GM19324 (cell line): ENCODE measurements around the gene NDUFB11.
"Not testable (repeated sequence)": the region's sequence is repeated elsewhere in the genome, so short reads cannot be mapped to it uniquely, and the experiment has no call there.

Experiments used
- ATAC-seq: cut with Tn5 transposase; IDR thresholded peaks from one replicate; pipeline ENCODE4 v1.9.1; 2021; ENCODE audit warnings: mild to moderate bottlenecking, moderate library complexity; ENCODE audit not compliant: unreplicated experiment, low FRiP score

NDUFB11 gene

DNA sequence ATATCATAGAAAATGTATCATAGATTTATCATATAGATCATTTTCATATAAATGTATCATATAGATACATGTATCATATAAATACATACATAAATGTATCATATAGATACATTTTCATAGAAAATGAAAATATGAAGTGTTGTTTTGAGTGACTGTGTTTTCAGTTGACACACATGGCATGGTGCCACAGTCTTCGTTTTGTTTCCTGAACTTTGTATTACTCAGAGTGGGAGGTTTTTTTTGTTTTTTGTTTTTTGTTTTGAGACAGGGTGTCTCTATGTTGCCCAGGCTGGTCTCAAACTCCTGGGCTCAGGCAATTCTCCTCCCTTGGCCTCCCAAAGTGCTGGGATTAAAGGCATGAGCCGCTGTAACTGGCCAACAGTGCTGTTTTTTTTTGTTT lies 4.4 kb upstream of the NDUFB11 start:
- ATAC-seq = no peak

- no peak for ATAC-seq
Observed at GRCh38 chrX:47146936-47147859, 2.7 kb upstream of the NDUFB11 start.

GRCh38 chrX:47146121-47146935 lies 1.8 kb upstream of the NDUFB11 start:
- ATAC-seq = no peak

DNA sequence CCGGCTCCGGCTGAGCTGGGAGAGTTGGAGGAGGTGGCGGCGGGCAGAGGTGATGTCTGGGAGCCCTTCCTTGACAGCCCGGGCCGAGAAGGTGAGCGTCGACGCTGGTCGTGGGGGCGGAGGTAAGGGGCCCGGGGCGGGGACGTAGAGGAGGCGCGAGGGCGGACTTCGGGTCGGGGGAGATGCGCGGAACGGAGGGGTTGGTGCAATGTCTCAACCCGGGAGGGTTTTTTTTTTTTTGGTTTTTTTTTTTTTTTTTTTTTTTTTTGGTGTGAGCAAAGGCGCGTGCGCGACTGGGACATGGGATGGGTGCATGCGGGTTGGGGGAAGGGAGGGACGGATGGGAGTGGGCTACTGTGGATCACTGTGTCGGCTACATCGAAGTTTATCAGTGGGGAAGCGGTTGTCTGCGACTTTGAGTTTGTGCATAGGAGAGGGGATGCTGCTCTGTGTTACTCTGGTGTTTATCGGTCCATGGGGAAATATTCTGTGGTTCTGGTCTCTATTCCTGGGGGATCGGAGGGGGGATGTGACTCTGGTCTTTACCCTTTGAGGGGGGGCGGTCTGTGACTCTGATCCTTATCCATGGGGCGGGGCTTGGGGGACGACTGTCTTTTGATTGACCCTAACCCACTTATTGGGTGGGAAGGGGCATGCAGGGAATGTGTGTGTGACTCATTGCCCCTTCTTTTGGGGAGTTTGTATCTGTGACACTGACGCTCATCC lies 1.1 kb upstream of the NDUFB11 start:
- peak; percentile 27 for ATAC-seq

DNA sequence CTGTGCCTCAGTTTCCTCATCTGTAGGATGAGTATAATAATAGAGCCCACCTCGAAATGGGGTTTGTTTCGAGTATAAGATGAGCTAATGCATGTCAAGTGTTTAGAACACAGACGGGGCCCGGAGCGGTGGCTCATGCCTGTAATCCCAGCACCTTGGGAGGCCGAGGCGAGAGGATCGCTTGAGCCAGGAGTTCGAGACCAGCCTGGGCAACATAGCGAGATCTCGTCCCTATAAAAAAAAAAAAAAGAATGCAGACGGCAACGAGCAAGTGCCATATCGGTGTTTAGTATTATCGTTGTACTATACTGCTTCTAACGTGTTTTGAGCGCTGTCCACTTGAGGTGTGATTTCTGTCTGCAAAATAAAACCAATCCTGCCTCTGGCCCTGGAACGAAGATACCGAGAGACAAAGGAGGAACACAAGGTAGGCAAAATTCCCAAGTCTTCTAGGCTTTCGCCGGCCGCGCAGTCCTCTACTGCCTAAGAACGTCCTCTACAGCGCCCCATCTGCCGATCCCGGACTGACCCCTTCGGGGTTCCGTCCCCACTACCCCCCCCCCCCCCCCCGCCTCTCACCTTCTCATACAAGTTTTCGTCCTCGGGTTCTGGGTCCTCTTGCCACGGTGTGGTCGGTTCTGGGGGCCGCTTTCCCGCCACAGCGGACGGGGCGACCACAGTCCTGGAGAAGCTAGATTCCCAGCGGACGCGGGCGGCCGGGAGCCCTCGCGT lies 442 bp downstream of the NDUFB11 start:
- ATAC-seq = no peak

DNA sequence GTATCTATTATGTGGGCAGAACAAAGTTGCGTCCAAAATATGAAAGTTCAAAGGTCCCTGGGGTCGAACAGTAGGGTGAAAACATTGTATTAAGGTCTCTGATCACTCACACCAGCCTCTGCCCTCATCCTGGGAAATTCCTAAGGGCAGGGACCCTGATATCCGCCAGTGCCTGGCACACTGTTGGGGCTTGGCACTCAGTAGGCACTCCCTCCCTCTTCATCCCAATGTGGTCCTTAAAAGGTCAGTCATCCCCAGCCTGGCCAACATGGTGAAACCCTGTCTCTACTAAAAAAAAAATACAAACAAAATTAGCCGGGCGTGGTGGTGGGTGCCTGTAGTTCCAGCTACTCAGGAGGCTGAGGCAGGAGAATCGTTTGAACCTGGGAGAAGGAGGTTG lies 6.3 kb downstream of the NDUFB11 start:
- no peak for ATAC-seq

GRCh38 chrX:47135650-47136049 lies 8.9 kb downstream of the NDUFB11 start:
- ATAC-seq = not testable (repeated sequence)

DNA sequence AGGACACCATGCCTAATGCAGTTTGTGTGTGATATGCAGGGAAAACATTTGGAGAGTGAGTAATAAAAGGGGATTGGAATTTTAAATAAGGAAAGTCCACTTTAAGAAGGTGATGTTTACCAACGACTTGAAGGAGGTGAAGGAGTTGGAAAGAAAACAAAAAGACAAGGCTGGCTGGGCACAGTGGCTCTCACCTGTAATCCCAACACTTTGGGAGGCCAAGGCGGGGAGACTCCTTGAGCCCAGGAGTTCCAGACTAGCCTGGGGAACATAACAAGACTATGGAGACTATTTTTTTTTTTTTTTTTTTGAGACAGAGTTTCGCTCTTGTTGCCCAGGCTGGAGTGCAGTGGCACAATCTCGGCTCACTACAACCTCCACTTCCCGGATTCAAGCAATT lies 11.0 kb downstream of the NDUFB11 start:
- ATAC-seq = no peak

GRCh38 chrX:47129899-47130358 lies 14.6 kb downstream of the NDUFB11 start:
- ATAC-seq = no peak

- peak; percentile 96 for ATAC-seq
Observed at GRCh38 chrX:47129157-47129898, 15.2 kb downstream of the NDUFB11 start.

DNA sequence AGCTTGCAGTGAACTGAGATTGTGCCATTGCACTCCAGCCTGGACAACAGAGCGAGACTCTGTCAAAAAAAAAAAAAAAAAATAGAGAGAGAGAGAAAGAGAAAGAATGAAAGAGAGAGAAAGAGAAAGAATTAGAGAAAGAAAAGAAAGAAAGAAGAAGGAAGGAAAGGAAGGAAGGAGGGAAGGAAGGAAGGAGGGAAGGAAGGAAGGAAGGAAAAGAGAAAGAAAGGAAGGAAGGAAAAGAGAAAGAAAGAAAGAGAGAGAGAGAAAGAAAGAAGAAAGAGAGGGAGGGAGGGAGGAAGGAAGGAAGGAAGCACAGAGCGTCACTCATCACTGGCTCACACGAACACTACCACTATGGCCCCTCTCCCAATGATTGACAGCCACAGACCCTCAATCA lies 20.0 kb downstream of the NDUFB11 start:
- not testable (repeated sequence) for ATAC-seq

DNA sequence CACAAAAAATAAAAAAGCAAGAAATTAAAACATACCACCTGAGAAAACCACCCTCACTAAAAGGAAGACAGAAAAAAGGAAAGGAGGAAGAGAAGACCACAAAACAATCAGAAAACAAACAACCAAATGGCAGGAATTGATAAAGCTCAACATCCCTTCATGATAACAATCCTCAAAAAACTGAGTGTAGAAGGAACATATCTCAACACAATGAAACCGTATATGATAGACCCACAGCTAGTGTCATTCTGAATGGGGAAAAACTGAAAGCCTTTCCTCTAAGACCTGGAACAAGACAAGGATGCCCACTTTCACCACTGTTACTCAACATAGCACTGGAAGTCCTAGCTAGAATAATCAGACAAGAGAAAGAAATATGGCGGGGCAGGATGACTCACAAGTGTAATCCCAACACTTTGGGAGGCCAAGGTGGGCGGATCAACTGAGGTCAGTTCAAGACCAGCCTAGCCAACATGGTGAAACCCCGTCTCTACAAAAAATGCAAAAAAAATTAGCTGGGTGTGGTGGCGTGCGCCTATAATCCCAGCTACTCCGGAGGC lies 27.9 kb downstream of the NDUFB11 start:
- ATAC-seq = not testable (repeated sequence)

- no peak for ATAC-seq
Observed at GRCh38 chrX:47112316-47112954, 32.1 kb downstream of the NDUFB11 start.

- ATAC-seq = not testable (repeated sequence)
Observed at GRCh38 chrX:47110936-47111615, 33.4 kb downstream of the NDUFB11 start.

DNA sequence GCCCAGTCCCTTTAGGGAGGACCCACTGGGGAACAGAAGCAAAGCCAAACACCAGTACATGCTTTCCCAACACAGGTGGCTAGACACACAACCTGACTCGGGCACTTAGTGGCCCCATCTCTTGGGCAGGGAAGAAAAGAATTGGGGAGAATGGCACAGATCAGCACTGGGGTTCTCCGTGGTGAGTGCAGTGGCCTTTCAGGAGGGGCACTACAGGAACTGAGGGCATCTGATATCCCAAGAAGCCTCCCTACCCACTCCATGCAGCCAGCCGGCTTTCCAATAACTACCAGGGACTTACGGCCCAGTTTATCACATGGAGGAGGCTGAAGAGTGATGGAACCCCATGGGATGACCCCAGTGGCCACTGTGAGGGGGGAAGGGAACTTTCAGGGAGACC lies 43.3 kb downstream of the NDUFB11 start:
- ATAC-seq = no peak

DNA sequence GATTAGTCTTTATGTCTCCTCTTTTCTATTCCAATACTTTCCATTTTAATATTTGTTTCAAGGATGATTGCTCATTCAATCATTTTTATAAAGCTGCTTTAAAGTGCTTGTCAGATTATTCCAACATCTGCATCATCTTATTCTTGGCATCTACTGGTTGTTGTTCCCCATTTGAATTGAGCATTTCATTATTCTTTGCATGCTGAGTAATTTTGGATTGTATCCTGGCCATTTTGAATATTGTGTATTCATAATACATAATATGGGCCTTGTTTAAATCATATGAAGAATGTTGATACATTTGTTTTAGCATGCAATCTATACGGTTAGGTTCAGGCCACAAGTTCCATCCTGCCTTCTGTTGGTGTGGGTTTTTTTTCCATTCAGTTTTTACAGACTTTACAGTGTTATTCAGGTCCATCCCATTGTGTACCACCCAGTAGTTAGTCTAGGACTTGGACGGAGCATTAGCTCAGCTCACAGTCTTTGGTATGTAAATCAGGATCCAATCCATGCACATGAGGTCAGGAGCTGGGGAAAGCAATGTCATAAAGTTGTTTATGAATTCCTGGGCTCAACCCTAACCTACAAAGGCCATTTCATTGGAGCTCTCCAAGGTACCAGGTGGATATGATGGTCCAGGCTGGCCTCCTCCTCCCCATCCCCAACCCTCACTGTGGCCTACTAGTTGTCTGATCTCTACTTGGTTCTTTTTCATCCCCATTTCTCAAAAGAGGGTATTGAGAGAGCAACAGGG lies 46.0 kb downstream of the NDUFB11 start:
- ATAC-seq = no peak

DNA sequence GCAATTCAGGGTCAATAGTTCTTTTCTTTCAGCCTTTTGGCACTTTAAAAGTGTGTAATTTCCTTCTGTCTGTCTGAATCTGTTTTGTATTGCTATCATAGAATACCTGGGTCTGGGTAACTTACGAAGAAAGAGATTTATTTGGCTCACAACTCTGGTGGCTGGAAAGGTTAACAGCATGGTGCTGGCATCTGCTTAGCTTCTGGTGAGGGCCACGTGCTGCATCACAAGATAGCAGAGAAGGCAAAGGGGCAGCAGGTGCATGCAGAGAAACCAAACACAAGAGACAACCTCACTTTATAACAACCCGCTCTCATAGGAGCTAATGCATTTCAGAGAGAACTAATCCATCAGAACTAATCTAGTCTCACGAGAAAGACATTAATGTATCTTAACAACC lies 47.5 kb downstream of the NDUFB11 start:
- ATAC-seq = no peak
